HG03025 (cell line): ENCODE measurements around the gene COPS4.
"Not testable (repeated sequence)": the region's sequence is repeated elsewhere in the genome, so short reads cannot be mapped to it uniquely, and the experiment has no call there.

ENCODE experiments used
- ATAC-seq: cut with Tn5 transposase; IDR thresholded peaks from one replicate; pipeline ENCODE4 v1.9.1; 2021; ENCODE audit warnings: mild to moderate bottlenecking, moderate library complexity; ENCODE audit not compliant: unreplicated experiment, low FRiP score

COPS4 gene

DNA sequence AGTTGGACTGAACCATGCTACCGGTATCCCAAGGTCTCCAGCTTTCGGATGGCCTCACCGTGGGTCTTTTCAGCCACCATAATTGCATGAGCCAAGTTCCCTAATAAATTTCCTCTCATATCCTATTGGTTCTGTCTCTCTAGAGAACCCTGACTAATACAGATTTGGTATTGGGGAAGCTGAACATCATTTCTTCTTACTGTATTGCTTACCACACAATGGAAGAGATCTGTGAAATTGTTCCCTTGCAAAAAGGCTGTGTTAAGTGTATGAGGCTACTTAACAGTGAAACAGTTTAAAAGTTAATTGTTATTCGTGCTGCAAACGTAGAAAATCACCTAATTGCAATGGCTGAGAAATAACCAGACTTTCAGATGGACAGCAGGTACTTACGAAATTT is 45.6 kb downstream of the COPS4 start:
- ATAC-seq, result no peak

DNA sequence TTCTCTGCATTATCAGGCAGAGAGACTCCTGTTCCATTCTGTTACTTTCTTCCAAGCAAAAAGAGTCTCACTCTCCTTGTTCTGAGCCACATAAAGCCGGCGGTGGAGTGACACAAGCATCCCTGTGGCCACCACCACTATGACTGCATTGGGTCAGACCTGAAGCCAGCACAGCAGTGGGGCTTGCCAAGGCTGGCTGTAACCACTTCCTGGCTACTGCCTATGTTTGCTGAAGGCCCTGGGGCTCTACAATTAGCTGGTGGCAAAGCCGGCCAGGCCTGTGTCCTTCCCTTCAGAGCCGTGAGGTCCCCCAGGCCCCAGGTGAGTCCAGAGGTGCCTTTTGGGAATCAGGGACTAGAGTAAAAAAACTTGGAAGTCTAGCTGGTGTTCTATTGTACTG is 47.8 kb downstream of the COPS4 start:
- ATAC-seq, result no peak

DNA sequence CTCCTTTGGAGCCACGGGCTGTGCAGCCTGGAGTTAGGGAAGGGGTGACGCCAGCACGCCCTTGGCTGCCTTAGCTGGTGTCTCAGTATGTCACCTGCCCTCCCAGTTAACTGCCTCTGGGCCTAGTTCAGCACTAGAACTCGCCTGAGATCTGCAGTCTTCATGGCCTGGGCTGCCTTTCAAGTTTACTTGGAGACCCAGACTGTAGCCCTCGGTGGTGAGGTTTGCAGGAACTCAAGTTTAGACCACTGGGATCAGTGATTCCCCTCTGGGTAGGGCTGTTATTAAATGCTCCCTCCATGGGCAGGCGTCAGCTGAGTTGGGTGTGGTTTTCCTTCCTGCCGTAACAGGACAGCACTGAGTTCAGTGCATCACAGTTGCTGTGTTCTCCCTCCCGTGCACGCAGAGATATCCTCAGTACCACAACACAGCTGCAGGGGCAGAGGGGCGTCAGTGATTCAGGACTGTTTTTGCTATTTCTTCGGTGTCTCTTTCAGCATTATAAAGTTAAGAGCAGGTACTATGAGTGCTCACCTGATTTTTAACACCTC is 49.0 kb downstream of the COPS4 start:
- ATAC-seq, result peak; percentile 63

DNA sequence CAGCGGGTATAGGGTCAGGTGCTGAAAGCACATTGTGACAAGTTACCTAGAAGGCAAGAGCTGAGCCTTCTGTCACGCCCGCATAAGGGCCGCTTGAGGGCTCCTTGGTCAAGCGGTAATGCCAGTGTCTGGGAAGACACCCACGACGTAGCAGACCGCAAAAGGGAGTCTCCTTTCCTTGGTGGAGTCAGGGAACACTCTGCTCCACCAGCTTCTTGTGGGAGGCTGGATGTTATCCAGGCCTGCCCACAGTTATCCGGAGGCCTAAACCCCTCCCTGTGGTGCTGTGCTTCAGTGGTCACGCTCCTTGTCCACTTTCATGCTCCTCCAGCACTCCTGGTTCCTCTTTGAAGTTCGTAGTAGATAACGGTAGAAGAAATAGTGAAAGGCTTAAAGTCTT is 50.0 kb downstream of the COPS4 start:
- not testable (repeated sequence) for ATAC-seq

DNA sequence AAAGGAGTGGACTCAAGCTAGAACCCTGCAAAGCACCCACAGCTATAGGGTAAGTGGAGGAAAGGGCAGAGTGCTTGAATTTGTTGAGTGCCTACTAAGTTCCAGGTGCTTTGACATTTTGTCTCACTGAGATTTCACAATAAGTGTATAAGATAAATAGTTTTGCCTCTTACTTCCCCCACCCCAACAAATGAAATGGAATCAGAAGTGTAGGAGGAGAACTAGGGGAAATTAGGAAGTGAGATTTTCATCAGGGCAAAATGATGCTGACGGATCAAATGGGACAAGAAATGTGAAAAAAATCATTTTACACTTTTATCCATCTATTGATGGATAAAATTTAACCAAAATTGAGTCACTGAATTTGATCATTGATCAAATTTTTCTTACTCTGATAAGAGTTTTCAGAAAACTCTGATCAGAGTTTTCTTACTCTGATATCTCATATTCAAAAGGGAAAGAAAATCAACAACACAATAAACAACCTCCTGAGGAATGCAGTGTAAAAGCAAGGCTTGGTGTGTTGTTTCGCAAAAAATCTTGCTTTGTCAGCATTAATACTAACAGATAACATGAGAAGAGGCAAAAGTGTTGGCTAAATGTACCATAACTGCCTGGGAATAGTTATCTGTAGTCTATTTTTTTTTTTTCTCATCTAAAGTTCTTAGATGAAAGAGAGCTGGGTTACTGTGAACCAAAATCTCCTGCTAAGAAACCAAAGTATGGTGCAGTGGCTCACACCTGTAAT is 54.6 kb downstream of the COPS4 start:
- ATAC-seq, result no peak

DNA sequence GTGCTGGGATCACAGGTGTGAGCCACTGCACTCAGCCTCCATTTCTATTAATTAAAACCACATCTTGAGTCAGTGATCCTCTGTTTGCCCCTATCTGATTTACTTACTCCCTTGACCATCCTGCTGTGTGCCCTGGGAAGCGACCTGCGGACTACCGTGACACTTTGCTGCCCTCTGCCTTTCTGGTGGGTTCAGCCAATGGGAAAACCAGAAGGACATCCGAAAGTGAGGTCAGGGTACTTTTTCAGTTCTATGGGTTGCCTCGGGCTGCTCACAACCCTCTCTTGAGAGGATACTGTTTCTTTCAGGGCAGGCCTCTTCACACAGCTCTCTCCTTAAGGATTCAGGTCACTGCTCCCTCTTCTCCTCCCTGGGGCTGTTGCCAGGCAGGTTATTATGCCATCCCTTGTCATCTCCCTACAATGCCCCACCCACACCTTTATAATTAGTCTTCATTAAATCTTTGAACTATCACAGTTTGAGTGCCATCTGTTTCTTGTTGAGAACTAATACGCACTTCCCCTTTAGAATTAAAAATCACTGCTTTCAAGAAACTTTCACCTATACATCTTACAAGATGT is 58.2 kb downstream of the COPS4 start:
- ATAC-seq, result no peak

DNA sequence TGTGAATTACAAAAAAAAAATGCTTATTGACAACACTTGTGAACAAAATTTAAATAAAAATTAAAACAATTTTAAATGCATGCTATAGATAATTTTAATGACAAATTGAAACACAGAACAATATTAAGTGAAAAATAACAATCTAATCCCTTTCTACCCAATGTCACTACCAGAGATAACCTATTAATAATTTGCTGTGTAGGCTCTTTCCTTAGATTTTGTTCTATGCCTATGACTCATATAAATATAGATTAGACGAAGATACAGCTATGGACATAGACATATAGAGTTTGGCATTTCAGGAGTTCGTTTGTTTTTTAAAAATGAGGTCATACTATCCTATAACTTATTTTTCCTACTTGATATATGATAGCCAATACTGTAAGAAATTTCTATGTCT is 61.4 kb downstream of the COPS4 start:
- no peak for ATAC-seq

DNA sequence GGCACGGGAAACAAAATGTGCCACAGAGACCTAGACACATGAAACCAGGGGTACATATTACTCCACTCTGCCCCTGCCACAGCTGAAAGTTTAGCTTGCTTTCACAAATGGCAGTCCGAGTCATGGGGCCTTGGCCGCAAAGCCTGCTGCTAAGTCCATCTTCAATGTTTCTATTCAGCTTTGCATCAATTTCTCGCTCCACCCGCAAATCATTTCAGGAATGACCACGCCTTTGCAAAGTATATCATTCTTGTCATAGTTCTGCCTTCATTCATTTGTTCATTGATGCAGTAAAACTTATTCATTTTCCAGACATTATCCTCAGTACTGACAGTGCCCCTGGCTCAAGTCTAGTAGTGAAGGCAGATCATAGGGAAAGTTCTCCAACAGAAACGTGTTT is 70.0 kb downstream of the COPS4 start:
- no peak for ATAC-seq

DNA sequence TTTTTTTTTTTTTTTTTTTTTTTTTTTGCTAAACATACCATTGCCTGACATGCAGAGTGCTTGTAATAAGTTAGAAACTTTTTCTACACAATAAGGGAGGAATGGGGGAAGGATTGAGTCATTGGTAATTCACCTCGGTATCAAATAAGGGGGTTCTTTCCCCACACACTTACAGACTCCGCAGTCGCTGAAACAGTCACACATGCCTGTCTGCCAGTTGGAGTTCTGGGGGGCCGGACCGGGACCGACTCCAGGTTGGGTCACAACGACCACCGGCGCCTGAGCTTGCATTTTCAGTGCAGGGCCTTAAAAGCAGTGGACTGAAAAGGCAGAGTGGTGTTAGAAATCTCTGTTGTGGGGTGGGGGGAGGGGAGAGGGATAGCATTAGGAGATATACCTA is 72.6 kb downstream of the COPS4 start:
- ATAC-seq, result no peak

DNA sequence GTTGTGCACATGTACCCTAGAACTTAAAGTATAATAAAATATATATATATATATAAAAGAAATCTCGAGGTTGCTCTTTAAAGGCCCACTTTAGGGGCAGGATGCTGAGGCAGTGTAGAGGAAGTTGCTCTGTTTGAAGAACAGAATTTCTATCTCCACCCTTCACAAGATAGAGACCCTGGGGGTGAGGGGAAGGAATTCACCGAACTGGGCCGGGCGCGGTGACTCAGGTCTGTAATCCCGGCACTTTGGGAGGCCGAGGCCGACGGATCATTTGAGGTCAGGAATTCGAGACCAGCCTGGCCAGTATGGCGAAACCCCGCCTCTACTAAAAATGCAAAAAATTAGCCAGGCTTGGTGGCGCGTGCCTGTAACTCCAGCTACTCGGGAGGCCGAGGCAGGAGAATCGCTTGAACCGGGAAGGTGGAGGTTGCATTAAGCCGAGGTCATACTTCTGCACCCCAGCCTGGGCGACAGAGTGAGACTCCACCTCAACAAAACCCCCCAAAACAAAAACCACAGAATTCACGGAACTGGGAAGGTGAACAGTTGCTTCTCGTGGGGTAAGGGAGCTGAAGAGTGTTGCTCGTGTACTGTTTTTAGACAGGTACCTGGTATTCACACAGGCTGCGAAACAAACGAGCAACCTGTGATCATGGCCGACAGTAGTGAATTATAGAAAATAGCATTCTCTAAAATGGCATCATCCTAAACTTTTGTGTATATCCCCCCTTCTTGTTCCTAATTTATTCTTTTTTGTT is 73.3 kb downstream of the COPS4 start:
- ATAC-seq, result no peak

DNA sequence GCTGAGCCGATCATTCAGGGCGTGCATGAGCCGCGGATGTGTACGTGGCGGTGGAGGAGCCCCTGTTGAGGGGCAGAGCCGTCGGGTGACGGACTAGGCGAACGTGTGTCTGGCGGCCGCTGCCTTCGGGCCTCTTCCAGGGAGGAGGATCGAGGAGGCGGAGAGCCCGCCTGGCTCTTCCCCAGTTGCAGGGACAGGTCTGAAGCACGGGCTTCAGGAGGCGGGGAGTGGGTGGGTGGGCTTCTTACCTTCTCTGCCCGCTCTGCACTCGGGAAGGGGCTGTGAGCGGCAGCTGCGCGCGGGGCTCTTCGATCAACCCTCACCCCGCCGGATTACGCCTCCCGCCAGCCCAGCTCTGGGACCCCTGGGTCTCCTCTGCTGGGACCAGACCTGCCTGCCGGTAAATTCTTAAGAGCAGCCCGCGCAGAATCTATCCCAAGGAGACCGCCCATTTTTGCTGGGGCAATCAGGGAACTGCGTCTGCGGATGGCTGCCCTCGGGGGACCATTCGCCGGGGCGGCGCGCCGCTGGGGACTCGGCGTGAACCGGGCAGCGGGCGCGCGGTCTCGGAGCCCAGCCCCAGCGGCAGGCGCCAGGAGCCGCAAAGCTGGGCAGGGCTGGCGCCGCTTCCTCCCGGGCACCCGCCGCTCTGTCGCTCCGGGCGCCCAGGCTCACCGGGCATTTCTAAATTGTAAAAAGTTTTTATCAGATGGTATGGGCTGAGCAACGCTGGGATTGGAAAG is 74.7 kb downstream of the COPS4 start:
- peak; percentile 38 for ATAC-seq

DNA sequence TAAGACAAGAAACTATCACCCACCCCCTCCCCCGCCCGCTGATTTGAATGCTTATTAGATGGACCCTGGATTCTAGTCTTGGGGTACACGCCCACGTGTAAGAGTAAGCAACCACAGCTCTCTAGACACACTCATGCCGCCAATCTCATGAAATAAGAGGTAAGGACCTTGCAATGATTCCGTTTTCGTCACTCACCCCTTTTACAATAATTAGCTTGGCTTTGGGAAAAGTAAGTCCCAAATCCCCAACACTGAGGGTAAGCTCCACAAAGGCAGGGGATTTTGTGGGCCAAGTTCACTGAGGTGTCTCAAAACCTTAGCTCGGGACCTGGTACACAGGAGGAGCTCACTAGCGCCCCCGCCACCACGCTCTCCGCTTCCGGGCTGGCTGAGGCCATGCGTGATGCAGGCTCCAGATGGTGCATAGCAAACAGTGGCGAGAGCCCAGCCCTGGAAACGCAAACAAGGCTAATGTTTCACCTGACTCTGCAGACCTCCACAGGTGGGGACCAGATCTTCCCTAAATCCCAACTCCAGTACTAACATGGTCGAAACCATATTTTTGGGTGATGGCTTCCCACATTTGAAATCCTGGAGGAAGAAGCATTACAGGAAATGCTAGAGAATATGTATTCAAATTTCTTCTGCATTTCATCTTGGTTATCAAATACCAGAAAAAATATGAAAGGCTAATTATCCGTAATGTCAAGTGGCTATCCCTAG is 75.4 kb downstream of the COPS4 start:
- peak; percentile 67 for ATAC-seq

DNA sequence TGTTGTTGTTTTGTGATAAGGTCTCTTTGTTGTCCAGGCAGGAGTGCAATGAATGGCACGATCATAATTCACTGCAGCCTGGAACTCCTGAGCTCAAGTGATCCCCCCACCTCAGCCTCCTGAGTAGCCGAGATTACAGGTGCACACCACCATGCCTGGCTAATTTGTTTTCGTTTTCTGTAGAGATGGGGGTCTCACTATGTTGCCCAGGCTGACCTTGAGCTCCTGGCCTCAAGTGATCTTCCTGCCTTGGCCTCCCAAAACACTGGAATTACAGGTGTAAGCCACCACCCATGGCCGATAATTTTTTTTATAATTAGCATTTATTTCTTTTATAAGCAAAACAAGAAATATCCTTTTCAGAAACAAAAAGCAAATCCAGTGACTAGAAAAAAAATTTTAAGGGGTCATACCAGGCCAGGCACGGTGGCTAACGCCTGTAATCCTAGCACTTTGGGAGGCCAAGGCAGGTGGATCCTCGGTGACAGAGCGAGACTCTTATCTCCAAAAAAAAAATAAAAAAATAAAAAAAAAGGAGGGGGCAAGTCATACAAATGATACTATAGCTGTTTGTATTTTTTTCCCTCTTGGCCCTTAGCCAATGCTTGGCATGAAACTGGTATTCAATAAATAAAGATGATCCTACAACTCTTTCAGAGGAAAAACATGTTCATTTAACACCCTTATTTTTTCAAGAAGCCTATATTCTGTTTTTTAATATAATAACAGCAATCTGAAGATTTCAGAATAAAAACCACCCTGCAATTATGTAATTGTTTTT is 76.2 kb downstream of the COPS4 start:
- ATAC-seq, result no peak

DNA sequence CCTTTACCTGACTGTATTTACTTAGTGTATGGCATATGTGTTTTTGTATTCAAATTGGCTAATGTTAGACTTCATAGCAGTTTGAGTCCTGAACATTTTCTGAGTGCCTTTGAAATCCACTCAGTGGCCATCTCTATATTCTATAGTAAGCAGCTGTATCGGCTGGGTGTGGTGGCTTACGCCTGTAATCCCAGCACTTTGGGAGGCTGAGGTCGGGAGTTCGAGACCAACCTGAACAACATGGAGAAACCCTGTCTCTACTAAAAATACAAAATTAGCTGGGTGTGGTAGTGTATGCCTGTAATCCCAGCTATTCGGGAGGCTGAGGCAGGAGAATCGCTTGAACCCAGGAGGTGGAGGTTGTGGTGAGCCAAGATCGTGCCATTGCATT is 76.8 kb downstream of the COPS4 start:
- not testable (repeated sequence) for ATAC-seq

DNA sequence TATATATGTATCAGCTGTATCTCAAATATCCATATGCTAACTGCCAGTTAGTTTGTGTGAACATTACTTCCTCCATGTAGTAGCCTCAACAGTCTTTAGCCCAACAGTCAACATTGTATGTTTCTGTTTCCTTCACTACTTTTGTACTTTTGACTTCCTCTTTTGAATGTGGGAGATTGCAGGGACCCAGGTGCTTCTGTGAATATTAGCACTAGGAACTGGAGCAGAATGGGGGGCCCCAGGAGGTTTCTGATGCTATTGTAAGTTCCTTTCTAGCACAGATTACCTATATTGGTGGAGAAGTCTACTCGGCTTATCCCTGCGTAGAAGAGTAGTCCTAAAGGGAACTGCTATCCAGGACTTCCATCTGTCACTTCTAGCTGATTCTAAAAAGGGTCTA is 77.2 kb downstream of the COPS4 start:
- ATAC-seq, result peak; percentile 37

DNA sequence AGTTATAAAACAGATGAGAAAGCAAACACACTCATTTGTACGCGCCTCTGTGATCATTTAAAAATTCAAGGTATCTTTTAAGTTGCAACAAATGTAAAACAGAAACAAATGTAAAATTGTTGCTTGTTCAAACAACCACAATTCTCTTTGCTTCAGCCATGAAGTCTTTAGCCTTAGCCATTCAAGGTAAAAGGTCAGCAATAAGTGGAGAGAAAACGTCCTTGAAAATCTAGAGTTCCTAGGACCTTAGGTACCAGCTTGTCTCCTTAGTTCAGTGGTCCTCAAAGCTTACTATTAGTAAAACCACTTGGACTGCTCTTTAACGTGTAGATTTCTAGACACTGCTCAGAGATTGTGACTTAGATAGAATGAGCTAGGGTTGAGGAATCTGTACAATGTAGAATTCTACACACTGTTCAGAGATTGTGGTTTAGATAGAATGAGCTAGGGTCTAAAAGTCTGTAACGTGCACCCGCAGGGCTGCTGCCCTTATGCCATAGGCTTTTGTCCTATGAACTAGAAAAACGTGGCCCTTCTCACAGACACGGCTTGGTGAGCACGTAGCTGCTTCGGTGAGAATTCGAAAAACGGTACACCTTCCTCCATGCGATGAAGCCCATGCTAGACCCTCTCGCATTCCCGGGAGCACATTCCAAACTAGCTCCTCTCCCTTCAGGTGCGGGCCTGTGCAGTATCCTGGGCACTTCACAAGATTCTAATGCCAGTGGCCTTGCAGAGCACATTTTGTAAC is 77.9 kb downstream of the COPS4 start:
- no peak for ATAC-seq

DNA sequence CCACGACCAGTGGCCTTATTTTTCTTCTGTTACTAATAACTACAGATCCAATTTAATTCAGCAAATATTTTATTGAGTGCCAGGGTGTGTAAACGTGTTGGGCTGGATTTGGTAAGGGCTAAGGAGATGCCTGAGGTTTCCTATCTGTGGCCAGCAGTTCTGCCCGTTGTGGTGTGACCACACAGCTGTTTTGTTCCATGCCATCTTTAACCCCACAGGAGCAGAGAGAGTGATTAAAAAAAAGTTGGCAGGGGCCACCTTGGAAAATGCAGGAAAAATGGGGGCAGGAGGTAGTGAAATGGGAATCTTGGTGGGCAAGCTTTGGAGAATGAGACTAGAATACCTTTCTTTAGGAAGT is 78.4 kb downstream of the COPS4 start:
- no peak for ATAC-seq

DNA sequence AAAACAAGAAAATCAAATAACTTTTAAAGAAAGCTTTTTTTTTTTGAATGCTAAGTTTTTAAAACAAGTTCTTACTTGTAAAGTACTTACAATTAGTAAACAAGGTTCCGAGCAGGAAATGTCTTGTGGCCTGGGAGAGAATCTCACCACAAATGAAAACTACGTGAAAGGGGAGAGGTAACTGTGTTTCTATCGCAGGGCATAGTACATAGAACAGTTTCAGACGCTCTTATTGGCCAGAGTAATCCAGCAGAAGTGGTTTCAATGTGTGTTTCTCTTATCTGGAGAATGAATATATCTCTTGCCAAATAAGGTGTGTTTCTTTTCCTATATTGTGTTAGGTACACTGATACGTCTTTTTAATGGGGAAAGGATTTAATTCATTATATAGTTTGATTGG is 79.6 kb downstream of the COPS4 start, which contains the start of gene PLAC8:
Gene PLAC8, minus strand, starts transcription at position 154 of the 400 bp plus-strand sequence. CDS start 6,808 bp downstream, outside the sequence.
- no peak for ATAC-seq

DNA sequence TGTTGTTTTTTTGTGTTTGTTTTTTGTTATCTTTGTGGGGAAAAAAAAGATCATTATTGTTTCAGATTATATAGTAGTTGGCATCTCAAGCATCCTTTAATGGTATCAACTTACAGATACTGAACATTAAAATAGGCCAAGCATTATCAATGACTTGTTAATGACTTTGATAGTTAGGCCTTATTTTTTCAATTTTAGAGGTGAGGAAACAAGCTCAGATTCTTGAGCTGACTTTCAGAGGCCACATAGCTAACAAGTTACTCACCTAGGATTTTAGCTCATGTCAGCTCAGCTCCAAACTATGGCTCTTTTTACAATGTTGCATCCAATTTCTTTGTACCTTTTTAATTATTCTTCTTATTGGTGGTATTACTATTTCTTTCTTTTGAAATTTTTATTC is 80.0 kb downstream of the COPS4 start:
- no peak for ATAC-seq
